PC-9 (cell line): ENCODE measurements around the gene DENND2A. TPM values are rescaled to one million over a fixed set of nuclear protein-coding genes. Genes with fewer than 3 reads are reported as not detected.

Experiments used
- BruUV-seq: library from RNA; stranded (reverse); fragments of 400-500 nt; replicated peaks from 2 replicates; lab custom pipeline; 2021; lab: Mats Ljungman, UMichigan
- CTCF ChIA-PET: fragments of 300-600 bp; sonication (Branson Sonifier 250); formaldehyde crosslinking; loops from one replicate; lab custom pipeline; 2022; ENCODE audit warnings: antibody characterized with exemption; lab: Charles Lee
- POLR2A ChIA-PET: fragments of 300-600 bp; sonication (Branson Sonifier 250); formaldehyde crosslinking; loops from one replicate; lab custom pipeline; 2022; ENCODE audit warnings: antibody characterized with exemption; ENCODE audit not compliant: unreplicated experiment; lab: Charles Lee
- DNase-seq, 2 experiments: peaks; one replicate each; pipeline versions ENCODE4 v3.0.0 to v3.0.0-alpha.2; 2015 to 2022; ENCODE audit warnings: mixed read lengths in 1 of 2
- H2AFZ ChIP-seq: fragments of 200-600 bp; sonication (generic); 2 replicates; pipeline ENCODE4 v1.8.1; 2017; ENCODE audit warnings: antibody characterized with exemption
- H3F3A ChIP-seq: fragments of 200-600 bp; sonication (generic); 2 replicates; pipeline ENCODE4 v1.8.1; 2017; ENCODE audit warnings: antibody characterized with exemption, mild to moderate bottlenecking, low read depth; ENCODE audit not compliant: insufficient read depth
- H3K27ac ChIP-seq: fragments of 200-600 bp; sonication (generic); 2 replicates; pipeline ENCODE4 v1.6.1; 2016; ENCODE audit warnings: mixed run types
- H3K27me3 ChIP-seq: fragments of 200-600 bp; sonication (generic); 2 replicates; pipeline ENCODE4 v1.6.1; 2016; ENCODE audit warnings: low read depth, mixed run types; ENCODE audit not compliant: insufficient read depth
- H3K36me3 ChIP-seq: fragments of 200-600 bp; sonication (generic); 2 replicates; pipeline ENCODE4 v1.6.1; 2016; ENCODE audit warnings: low read depth, mixed run types
- H3K4me1 ChIP-seq: fragments of 200-600 bp; sonication (generic); replicated peaks from 2 replicates; pipeline ENCODE4 v1.6.1; 2016; ENCODE audit warnings: mixed run types; ENCODE audit not compliant: insufficient read depth
- H3K4me2 ChIP-seq: fragments of 200-600 bp; sonication (generic); 2 replicates; pipeline ENCODE4 v1.6.1; 2017; ENCODE audit warnings: mixed run types
- H3K4me3 ChIP-seq: fragments of 200-600 bp; sonication (generic); 2 replicates; pipeline ENCODE4 v1.6.1; 2016; ENCODE audit warnings: mixed run types
- H3K79me2 ChIP-seq: fragments of 200-600 bp; sonication (generic); 2 replicates; pipeline ENCODE4 v1.6.1; 2017; ENCODE audit warnings: low read depth, mixed run types
- H3K9me2 ChIP-seq: fragments of 200-600 bp; sonication (generic); 2 replicates; pipeline ENCODE4 v1.8.1; 2017; ENCODE audit warnings: mild to moderate bottlenecking; ENCODE audit not compliant: insufficient read depth
- H3K9me3 ChIP-seq: fragments of 200-600 bp; sonication (generic); 2 replicates; pipeline ENCODE4 v1.8.1; 2016; ENCODE audit warnings: low read depth; ENCODE audit not compliant: insufficient read depth
- H4K20me1 ChIP-seq: fragments of 200-600 bp; sonication (generic); 2 replicates; pipeline ENCODE4 v1.8.1; 2017; ENCODE audit not compliant: insufficient read depth
- CTCF ChIP-seq: fragments of 200-600 bp; sonication (generic); conservative IDR thresholded peaks from 2 replicates; pipeline ENCODE4 v1.6.1; 2017; ENCODE audit warnings: mixed run types, antibody characterized with exemption, mild to moderate bottlenecking, moderate library complexity
- EZH2 ChIP-seq: fragments of 200-600 bp; sonication (generic); IDR thresholded peaks from 2 replicates; pipeline ENCODE4 v1.8.0; 2017; ENCODE audit warnings: antibody characterized with exemption, low read depth
- intact Hi-C: fragments of 100-400 bp; cut with micrococcal nuclease; formaldehyde crosslinking; loops from one replicate; pipeline ENCODE4 v1.10.0; 2022; ENCODE audit not compliant: unreplicated experiment
- total RNA-seq: library from RNA; stranded (reverse); gene quantifications from 2 replicates; pipeline ENCODE4 v1.2.3, GENCODE V29; 2021

Gene DENND2A
- total RNA-seq, 1 experiment from 2014 or later, result 4.2 TPM

DNA sequence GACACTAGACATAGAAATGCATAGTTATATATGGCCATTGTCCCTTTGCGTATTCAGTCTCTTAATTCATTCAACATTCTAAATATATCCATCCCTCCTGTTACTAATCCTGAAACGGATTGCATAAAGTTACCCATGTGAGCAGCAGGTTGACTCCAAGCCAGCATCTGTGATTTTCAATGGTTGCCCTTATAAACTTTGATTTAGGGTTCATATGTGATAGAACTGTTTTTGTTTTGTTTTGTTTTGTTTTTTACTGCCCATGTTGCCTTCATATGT lies 13.4 kb upstream of the DENND2A start:
- intact Hi-C loops, result loop anchor here (5.0 to 10.0 kb wide), 2 partner anchors 358 to 479 kb away; partner anchors contain the start of genes KDM7A and MRPS33
- Histone ChIP-seq H3K36me3 (no peaks in the 10 kb centered on the region), H3K9me3 (no peaks in the 10 kb centered on the region), H3K27ac (no peak overlapping the region), H3K4me3 (no peak overlapping the region), H3K4me2 (no peak overlapping the region), H3K9me2 (no peaks in the 10 kb centered on the region), H3F3A (peaks cover 20% of the 10 kb centered on the region; the same call in 1 of the 2 replicates), H3K79me2 (no peaks in the 10 kb centered on the region), H3K27me3 (no peaks in the 10 kb centered on the region), H2AFZ (no peak overlapping the region), H4K20me1 (no peaks in the 10 kb centered on the region), H3K4me1 (peaks cover 52% of the 10 kb centered on the region)
- ChIA-PET CTCF (interaction anchor here (0.6 to 1.6 kb wide), 3 partner anchors 137 to 479 kb away, joined by 4 to 18 read pairs (median 6); no protein-coding TSS in a partner anchor), POLR2A (interaction anchor here (0.6 kb wide), 1 partner anchor 29 kb away, joined by 26 read pairs; no protein-coding TSS in a partner anchor)
- TF ChIP-seq EZH2 (no peak), CTCF (no peak)
- no TSS peak for BruUV-seq
- no peak for DNase-seq

DNA sequence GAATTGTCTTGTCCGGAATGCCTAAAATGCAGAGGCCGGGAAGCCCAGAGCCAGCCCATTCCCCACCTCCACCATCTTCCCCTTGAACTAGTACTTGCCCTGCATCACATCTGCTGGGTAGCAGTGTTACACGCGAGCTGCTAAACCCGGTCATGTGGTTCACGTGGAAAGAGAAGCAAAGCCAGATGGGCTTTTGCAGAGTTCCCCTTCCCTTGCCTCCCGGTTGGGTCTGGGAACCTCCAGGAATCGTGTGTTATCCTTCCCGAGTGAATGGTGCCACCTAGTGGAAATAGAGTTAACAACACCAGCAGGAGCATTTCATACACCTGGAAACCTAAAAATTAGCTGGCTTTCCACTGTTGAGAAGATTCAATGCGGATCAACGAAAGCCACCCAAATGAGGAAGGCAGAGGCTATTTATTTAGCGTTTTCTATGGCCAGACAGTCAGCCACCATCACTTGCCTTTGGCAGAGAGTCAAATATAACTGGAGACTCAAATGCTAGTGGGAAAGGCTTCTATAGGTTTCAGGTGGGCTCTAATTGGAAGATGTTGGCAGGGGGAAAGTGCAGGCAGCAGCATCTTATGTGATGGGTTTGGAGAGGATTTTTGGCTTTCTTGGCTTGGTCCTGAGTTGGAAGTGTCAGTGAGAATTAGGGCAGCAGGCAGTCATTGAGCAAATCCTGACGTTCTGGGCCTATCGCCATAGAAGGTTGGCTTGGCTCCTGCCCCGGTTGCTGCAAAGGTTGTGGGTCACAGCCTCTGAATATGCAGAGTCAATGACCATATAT lies 12.9 kb upstream of the DENND2A start:
- ChIA-PET CTCF (interaction anchor here (0.6 to 1.6 kb wide), 7 partner anchors 29 to 880 kb away, joined by 4 to 18 read pairs (median 6); partner anchors contain the start of gene NDUFB2), POLR2A (interaction anchor here (0.6 to 0.8 kb wide), 2 partner anchors 29 to 175 kb away, joined by 5 to 26 read pairs; no protein-coding TSS in a partner anchor)
- no peak overlapping the region for H3K27ac ChIP-seq
- no peaks in the 10 kb centered on the region for H3K9me3 ChIP-seq
- no peaks in the 10 kb centered on the region for H4K20me1 ChIP-seq
- H3K36me3 ChIP-seq, result no peaks in the 10 kb centered on the region
- no peak overlapping the region for H2AFZ ChIP-seq
- H3K4me1 ChIP-seq, result peaks cover 55% of the 10 kb centered on the region
- no peaks in the 10 kb centered on the region for H3K79me2 ChIP-seq
- BruUV-seq, result no TSS peak
- peak; percentile 95 for TF ChIP-seq CTCF
- TF ChIP-seq EZH2, result no peak
- H3K4me3 ChIP-seq, result no peak overlapping the region
- H3K4me2 ChIP-seq, result 0 out of 2 replicates have a peak overlapping the region, but pooled peaks have one; percentile 29
- no peaks in the 10 kb centered on the region for H3K27me3 ChIP-seq
- H3F3A ChIP-seq, result peaks cover 23% of the 10 kb centered on the region; the same call in 1 of the 2 replicates
- H3K9me2 ChIP-seq, result no peaks in the 10 kb centered on the region
- DNase-seq, result peak; percentile 63 to 64
- intact Hi-C loops, result loop anchor here (1.0 to 10.0 kb wide), 5 partner anchors 135 to 479 kb away; partner anchors contain the start of genes KDM7A, MKRN1 and MRPS33

- no peak for DNase-seq
- H3K36me3 ChIP-seq, result no peaks in the 10 kb centered on the region
- H3K4me3 ChIP-seq, result no peak overlapping the region
- intact Hi-C loops, result loop anchor here (5.0 to 10.0 kb wide), 2 partner anchors 362 to 476 kb away; partner anchors contain the start of genes KDM7A and MRPS33
- no peak for TF ChIP-seq CTCF
- no peak overlapping the region for H3K4me2 ChIP-seq
- POLR2A ChIA-PET, result no interaction called here
- H2AFZ ChIP-seq, result no peak overlapping the region
- no peaks in the 10 kb centered on the region for H3K9me2 ChIP-seq
- BruUV-seq, result no TSS peak
- CTCF ChIA-PET, result no interaction called here
- peaks cover 16% of the 10 kb centered on the region; the same call in 1 of the 2 replicates for H3F3A ChIP-seq
- no peaks in the 10 kb centered on the region for H3K9me3 ChIP-seq
- no peaks in the 10 kb centered on the region for H3K27me3 ChIP-seq
- H3K79me2 ChIP-seq, result no peaks in the 10 kb centered on the region
- H4K20me1 ChIP-seq, result no peaks in the 10 kb centered on the region
- H3K27ac ChIP-seq, result no peak overlapping the region
- H3K4me1 ChIP-seq, result peaks cover 37% of the 10 kb centered on the region
Measured at GRCh38 chr7:140650367-140650766, 9.8 kb upstream of the DENND2A start.
